HepG2 (cell line): ENCODE data around the gene HS3ST3B1. TPM values are rescaled to one million over a fixed set of nuclear protein-coding genes. Genes with fewer than 3 reads are reported as not detected.
A peak's percentile ranks its signal among the peaks of the same experiment; 100 is the strongest.

Experiments used
- ARID4A ChIP-seq: sonication (generic); formaldehyde crosslinking; IDR thresholded peaks from 2 replicates; pipeline ENCODE4 v1.5.0; 2020; ENCODE audit warnings: mild to moderate bottlenecking, missing genetic modification reagents, borderline replicate concordance
- GZF1 ChIP-seq: sonication (generic); formaldehyde crosslinking; IDR thresholded peaks from 2 replicates; pipeline ENCODE4 v1.5.1; 2020; ENCODE audit warnings: mild to moderate bottlenecking, missing genetic modification reagents
- NCOA1 ChIP-seq: sonication (generic); formaldehyde crosslinking; IDR thresholded peaks from 2 replicates; pipeline ENCODE4 v1.9.0; 2021; ENCODE audit warnings: missing genetic modification reagents
- NCOR1 ChIP-seq: fragments of 200-600 bp; sonication (generic); IDR thresholded peaks from 2 replicates; pipeline ENCODE4 v1.7.0; 2017; ENCODE audit warnings: antibody characterized with exemption, low read length, borderline replicate concordance
- RARG ChIP-seq: sonication (generic); formaldehyde crosslinking; IDR thresholded peaks from 2 replicates; pipeline ENCODE4 v1.4.0; 2020; ENCODE audit warnings: low read depth, mild to moderate bottlenecking, missing genetic modification reagents
- SOX6 ChIP-seq, 2 experiments: fragments of 450-650 bp in 1 of 2; sonication (generic) in 1 of 2; formaldehyde crosslinking in 1 of 2; IDR thresholded peaks; 2 replicates each; pipeline versions ENCODE4 v1.4.0 to v1.6.1; 2017 to 2020; ENCODE audit warnings: antibody characterized with exemption in 1 of 2, mild to moderate bottlenecking in 1 of 2, missing genetic modification reagents in 1 of 2
- STAG1 ChIP-seq: sonication (generic); formaldehyde crosslinking; IDR thresholded peaks from 2 replicates; pipeline ENCODE4 v1.4.0; 2020; ENCODE audit warnings: missing genetic modification reagents
- TBX3 ChIP-seq: fragments of 450-650 bp; IDR thresholded peaks from 2 replicates; pipeline ENCODE4 v1.6.1; 2017; ENCODE audit warnings: antibody characterized with exemption, mild to moderate bottlenecking, inconsistent platforms, borderline replicate concordance
- TP53 ChIP-seq: sonication (generic); formaldehyde crosslinking; conservative IDR thresholded peaks from 2 replicates; pipeline ENCODE4 v1.4.0; 2020; ENCODE audit warnings: missing genetic modification reagents
- ZC3H13 ChIP-seq: sonication (generic); formaldehyde crosslinking; IDR thresholded peaks from 2 replicates; pipeline ENCODE4 v1.8.1; 2023; ENCODE audit warnings: mild to moderate bottlenecking, missing genetic modification reagents, moderate library complexity
- ZFP36L1 ChIP-seq: sonication (generic); formaldehyde crosslinking; IDR thresholded peaks from 2 replicates; pipeline ENCODE4 v1.8.0; 2022; ENCODE audit warnings: mild to moderate bottlenecking, missing genetic modification reagents, moderate library complexity
- ZMYM4 ChIP-seq: sonication (generic); formaldehyde crosslinking; IDR thresholded peaks from 2 replicates; pipeline ENCODE4 v1.8.1; 2023; ENCODE audit warnings: mild to moderate bottlenecking, missing genetic modification reagents
- ZNF230 ChIP-seq: sonication (generic); formaldehyde crosslinking; IDR thresholded peaks from 2 replicates; pipeline ENCODE4 v1.4.0; 2020; ENCODE audit warnings: mild to moderate bottlenecking, missing genetic modification reagents
- ZNF263 ChIP-seq: sonication (generic); formaldehyde crosslinking; IDR thresholded peaks from 2 replicates; pipeline ENCODE4 v1.4.0; 2020; ENCODE audit warnings: missing genetic modification reagents
- ZNF772 ChIP-seq: sonication (generic); formaldehyde crosslinking; IDR thresholded peaks from 2 replicates; pipeline ENCODE4 v1.5.0; 2020; ENCODE audit warnings: mild to moderate bottlenecking, missing genetic modification reagents
- ZNF782 ChIP-seq: sonication (generic); formaldehyde crosslinking; IDR thresholded peaks from 2 replicates; pipeline ENCODE4 v1.4.0; 2020; ENCODE audit warnings: missing genetic modification reagents, mild to moderate bottlenecking, borderline replicate concordance
- polyA plus RNA-seq, 8 experiments: library from polyadenylated mRNA; depleted of rRNA in 3 of 8; stranded (reverse) in 7 of 8; unstranded in 1 of 8; fragments of >200 nt; fragmentation: Illumina TruSeq in 4 of 8; extraction: Trizol in 4 of 8; gene quantifications; 2 replicates each; pipeline versions ENCODE4 v1.2.1 to v1.2.3, GENCODE V29; 2011 to 2016; ENCODE audit warnings: low read depth in 4 of 8, missing spikeins in 1 of 8, mixed read lengths in 1 of 8; ENCODE audit not compliant: insufficient read depth in 1 of 8
- total RNA-seq, 5 experiments: library from RNA; depleted of rRNA; stranded (reverse); fragments of >200 nt; fragmentation: Illumina TruSeq; extraction: Trizol; gene quantifications; 2 replicates each; pipeline ENCODE4 v1.2.3, GENCODE V29; 2016; ENCODE audit warnings: low read depth in 1 of 5
- TF ChIP-seq, protein P1 (sequence below): sonication (generic); formaldehyde crosslinking; IDR thresholded peaks from 2 replicates; pipeline ENCODE4 v1.4.0; 2020; ENCODE audit warnings: missing genetic modification reagents
- TF ChIP-seq, protein P2 (sequence below): IDR thresholded peaks from 2 replicates; pipeline ENCODE4 v1.4.0; 2020; ENCODE audit warnings: mild to moderate bottlenecking, missing genetic modification reagents

Gene HS3ST3B1
- total and polyA plus RNA-seq, 2 of the 13 experiments (the other 11 are each of a cell fraction or from before 2014, with no cell fraction given): 15.7 to 39.5 TPM

GRCh38 chr17:14359163-14360020 lies 58.5 kb downstream of the HS3ST3B1 start (continued):
- TF ChIP-seq ZNF772 (CRISPR knock-in tag): 0 out of 2 replicates have a peak, but pooled peaks have one; percentile 61
- TF ChIP-seq GZF1 (CRISPR knock-in tag): no peak
- no peak for TF ChIP-seq ZNF263
- TF ChIP-seq NCOR1: no peak
- no peak for TF ChIP-seq ZNF230
- TF ChIP-seq ZNF782 (CRISPR knock-in tag): no peak
- no peak for TF ChIP-seq ZFP36L1
- TF ChIP-seq TBX3: no peak
- TF ChIP-seq STAG1 (CRISPR knock-in tag): peak; percentile 39
- TF ChIP-seq ZC3H13 (CRISPR knock-in tag): peak; percentile 50; the same call in 1 of the 2 replicates
- TF ChIP-seq TP53 (CRISPR knock-in tag): no peak
- no peak for TF ChIP-seq RARG (CRISPR knock-in tag)
- TF ChIP-seq ZMYM4 (CRISPR knock-in tag): peak; percentile 34; the same call in 1 of the 2 replicates
- TF ChIP-seq, protein P1, sequence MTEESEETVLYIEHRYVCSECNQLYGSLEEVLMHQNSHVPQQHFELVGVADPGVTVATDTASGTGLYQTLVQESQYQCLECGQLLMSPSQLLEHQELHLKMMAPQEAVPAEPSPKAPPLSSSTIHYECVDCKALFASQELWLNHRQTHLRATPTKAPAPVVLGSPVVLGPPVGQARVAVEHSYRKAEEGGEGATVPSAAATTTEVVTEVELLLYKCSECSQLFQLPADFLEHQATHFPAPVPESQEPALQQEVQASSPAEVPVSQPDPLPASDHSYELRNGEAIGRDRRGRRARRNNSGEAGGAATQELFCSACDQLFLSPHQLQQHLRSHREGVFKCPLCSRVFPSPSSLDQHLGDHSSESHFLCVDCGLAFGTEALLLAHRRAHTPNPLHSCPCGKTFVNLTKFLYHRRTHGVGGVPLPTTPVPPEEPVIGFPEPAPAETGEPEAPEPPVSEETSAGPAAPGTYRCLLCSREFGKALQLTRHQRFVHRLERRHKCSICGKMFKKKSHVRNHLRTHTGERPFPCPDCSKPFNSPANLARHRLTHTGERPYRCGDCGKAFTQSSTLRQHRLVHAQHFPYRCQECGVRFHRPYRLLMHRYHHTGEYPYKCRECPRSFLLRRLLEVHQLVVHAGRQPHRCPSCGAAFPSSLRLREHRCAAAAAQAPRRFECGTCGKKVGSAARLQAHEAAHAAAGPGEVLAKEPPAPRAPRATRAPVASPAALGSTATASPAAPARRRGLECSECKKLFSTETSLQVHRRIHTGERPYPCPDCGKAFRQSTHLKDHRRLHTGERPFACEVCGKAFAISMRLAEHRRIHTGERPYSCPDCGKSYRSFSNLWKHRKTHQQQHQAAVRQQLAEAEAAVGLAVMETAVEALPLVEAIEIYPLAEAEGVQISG: 0 out of 2 replicates have a peak, but pooled peaks have one; percentile 32
- TF ChIP-seq ARID4A (CRISPR knock-in tag): peak; percentile 16; the same call in 1 of the 2 replicates
- no peak for TF ChIP-seq NCOA1 (CRISPR knock-in tag)
- TF ChIP-seq, protein P2, sequence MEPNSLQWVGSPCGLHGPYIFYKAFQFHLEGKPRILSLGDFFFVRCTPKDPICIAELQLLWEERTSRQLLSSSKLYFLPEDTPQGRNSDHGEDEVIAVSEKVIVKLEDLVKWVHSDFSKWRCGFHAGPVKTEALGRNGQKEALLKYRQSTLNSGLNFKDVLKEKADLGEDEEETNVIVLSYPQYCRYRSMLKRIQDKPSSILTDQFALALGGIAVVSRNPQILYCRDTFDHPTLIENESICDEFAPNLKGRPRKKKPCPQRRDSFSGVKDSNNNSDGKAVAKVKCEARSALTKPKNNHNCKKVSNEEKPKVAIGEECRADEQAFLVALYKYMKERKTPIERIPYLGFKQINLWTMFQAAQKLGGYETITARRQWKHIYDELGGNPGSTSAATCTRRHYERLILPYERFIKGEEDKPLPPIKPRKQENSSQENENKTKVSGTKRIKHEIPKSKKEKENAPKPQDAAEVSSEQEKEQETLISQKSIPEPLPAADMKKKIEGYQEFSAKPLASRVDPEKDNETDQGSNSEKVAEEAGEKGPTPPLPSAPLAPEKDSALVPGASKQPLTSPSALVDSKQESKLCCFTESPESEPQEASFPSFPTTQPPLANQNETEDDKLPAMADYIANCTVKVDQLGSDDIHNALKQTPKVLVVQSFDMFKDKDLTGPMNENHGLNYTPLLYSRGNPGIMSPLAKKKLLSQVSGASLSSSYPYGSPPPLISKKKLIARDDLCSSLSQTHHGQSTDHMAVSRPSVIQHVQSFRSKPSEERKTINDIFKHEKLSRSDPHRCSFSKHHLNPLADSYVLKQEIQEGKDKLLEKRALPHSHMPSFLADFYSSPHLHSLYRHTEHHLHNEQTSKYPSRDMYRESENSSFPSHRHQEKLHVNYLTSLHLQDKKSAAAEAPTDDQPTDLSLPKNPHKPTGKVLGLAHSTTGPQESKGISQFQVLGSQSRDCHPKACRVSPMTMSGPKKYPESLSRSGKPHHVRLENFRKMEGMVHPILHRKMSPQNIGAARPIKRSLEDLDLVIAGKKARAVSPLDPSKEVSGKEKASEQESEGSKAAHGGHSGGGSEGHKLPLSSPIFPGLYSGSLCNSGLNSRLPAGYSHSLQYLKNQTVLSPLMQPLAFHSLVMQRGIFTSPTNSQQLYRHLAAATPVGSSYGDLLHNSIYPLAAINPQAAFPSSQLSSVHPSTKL: 0 out of 2 replicates have a peak, but pooled peaks have one; percentile 18
- no peak for TF ChIP-seq SOX6 (IDR thresholded peaks at IDR 0.05)
- TF ChIP-seq SOX6 (CRISPR knock-in tag; IDR thresholded peaks at IDR 0.05): peak; percentile 53
